C4-2B (cell line): ENCODE measurements around the gene TBX10.
"Not testable (repeated sequence)": the region's sequence is repeated elsewhere in the genome, so short reads cannot be mapped to it uniquely, and the experiment has no call there.

ENCODE experiments used
- H3K27ac ChIP-seq: fragments of 450-650 bp; 2 replicates; pipeline ENCODE4 v1.5.1; 2017
- ZFX ChIP-seq: fragments of 450-650 bp; IDR thresholded peaks from 2 replicates; pipeline ENCODE4 v1.6.1; 2017
- TF ChIP-seq, protein P1 (sequence below): fragments of 450-650 bp; conservative IDR thresholded peaks from 2 replicates; pipeline ENCODE4 v1.5.1; 2017; ENCODE audit warnings: mild to moderate bottlenecking

The TBX10 gene

DNA sequence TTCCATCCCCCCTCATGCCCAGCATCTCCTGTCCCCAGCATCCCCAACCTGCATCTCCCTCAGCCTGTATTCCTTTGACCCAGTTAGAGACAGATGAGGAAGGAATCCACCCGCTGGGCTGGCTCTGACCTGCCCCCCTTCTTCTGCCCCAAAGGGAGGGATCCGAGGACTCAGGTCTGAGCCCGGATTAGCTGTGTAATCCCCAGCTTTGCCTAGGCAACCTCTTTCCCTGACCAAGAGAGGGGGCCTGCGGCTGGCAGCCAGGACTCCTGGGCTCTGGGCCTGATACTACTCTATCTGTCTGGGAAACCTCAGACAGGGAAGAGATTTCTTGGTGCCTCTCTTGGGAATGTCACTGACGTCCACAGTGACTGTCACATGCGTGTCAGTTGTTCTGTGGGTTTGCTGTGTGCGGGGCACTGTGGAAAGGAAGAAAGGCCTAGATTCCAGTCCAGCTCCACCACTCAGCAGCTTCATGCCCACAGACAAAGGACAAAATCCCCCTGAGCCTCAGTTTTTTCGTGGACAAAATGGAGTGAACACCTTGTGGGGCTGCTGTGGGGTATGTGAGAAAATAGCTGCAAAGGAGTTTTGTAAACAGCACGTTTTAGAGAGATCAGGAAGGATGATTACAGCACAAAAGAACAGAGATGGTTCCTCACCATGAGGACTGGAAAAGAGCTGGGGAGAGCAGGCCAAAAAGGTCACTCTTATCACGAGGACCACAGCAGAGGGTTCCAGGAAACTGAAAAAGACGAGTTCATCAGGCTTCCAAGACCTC, 34.1 kb downstream of the TBX10 start:
- H3K27ac ChIP-seq, result no peak overlapping the region
- TF ChIP-seq, protein P1, sequence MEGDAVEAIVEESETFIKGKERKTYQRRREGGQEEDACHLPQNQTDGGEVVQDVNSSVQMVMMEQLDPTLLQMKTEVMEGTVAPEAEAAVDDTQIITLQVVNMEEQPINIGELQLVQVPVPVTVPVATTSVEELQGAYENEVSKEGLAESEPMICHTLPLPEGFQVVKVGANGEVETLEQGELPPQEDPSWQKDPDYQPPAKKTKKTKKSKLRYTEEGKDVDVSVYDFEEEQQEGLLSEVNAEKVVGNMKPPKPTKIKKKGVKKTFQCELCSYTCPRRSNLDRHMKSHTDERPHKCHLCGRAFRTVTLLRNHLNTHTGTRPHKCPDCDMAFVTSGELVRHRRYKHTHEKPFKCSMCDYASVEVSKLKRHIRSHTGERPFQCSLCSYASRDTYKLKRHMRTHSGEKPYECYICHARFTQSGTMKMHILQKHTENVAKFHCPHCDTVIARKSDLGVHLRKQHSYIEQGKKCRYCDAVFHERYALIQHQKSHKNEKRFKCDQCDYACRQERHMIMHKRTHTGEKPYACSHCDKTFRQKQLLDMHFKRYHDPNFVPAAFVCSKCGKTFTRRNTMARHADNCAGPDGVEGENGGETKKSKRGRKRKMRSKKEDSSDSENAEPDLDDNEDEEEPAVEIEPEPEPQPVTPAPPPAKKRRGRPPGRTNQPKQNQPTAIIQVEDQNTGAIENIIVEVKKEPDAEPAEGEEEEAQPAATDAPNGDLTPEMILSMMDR, result no peak
- TF ChIP-seq ZFX, result no peak

DNA sequence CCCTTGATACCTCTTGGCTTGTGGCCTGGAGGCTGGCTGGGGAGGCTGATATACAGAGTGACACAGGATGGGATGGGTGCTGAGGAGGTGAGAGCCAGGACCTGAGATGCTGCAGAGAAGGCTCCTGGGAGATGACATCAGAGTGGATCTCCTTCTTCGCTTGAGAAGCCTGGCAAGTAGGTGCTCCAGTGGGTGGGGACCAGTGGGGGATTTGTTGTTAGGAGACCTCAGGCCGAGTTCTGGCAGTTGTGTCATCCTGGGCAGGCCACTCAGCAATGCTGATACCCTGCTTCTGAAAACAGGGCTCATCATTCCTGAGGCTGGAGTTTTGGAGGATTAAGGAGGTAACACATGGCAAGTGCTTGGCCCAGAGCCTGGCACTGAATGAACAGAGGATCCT, 34.7 kb downstream of the TBX10 start:
- no peak for TF ChIP-seq ZFX
- TF ChIP-seq, protein P1, result no peak
- H3K27ac ChIP-seq, result no peak overlapping the region

DNA sequence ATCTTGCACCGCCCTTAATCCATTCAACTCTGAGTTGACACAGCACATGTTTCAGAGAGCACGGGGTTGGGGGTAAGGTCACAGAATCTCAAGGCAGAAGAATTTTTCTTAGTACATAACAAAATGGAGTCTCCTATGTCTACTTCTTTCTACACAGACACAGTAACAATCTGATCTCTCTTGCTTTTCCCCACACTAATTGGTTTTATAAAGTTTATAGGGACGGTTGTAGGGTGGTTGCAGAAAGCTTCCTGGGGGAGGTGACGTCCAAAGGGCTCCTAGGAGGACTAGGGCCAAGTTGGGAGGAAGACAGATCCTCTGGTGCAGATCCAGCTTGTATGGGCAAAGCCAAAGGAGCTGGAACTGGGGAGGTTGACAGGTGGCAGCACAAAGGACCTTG, 35.4 kb downstream of the TBX10 start:
- H3K27ac ChIP-seq, result not testable (repeated sequence)

DNA sequence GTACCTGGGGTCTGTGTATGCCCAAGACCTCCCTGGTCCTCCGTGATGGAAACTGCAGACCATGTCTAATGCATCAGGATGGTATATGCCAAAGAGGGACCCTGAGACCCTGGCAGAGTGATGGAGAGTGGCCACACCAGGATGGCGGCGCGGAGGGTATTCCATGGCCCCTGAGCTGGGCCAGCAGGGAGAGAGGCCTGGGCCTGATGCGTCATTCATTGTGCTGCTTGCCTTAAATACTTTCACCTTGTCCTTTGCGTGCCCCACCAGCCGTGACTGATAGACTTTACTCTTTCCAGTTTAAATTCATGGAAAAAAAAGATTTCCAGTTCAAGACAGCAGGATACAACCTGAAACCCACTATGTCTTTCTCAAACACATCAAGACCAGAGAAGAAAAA, 38.5 kb downstream of the TBX10 start:
- no peak overlapping the region for H3K27ac ChIP-seq
- no peak for TF ChIP-seq ZFX
- TF ChIP-seq, protein P1, result no peak

DNA sequence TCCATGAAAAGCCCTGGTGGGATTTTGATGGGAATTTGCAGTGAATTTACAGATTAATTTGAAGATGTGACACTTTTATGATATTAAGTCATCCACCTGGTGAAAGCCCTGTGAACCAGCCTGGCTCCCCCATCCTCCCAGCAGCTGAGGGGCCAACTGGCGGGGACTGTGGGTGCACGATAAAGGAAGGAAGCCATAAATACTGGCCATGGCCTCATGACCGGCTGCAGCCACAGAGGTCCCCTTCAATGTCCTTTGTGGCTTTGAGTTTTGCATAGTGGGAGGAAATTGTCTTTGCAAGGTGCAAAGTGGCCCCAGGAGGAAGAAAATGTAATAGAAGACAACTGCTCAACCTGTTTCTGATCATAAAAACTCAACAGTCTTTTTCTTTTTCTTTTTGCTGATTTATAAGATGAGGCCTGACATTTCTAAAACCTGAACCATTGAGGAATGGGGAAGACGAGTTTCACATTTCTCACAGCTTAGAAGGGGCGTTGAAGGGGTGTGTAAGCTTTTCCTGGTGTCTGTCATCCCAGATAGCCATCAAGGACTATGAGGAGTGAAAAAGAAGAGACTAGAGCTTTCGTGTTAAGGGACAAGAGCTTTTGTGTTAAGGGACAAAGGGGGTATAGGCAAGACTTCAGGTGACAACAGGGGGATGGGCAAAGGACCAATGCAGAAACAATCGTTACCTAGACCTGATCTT, 39.1 kb downstream of the TBX10 start:
- H3K27ac ChIP-seq, result no peak overlapping the region
- TF ChIP-seq ZFX, result no peak
- TF ChIP-seq, protein P1, result no peak

DNA sequence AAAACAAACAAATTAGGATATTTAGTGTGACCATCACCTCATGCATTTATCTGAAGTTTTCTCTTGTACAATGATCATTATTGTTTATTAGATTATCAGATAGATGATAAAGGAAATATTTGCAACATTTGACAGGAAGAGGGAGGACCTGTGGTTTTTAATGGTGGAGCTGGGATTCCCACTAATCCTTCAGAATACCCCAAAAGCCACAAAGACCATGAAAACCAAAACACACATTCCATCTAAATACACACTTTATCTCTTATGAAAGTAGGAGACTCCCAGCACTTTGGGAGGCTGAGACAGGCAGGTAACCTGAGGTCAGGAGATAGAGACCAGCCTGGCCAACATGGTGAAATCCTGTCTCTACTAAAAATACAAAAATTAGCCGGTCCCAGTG, 40.4 kb downstream of the TBX10 start:
- H3K27ac ChIP-seq, result no peak overlapping the region
- no peak for TF ChIP-seq ZFX
- TF ChIP-seq, protein P1, result no peak

DNA sequence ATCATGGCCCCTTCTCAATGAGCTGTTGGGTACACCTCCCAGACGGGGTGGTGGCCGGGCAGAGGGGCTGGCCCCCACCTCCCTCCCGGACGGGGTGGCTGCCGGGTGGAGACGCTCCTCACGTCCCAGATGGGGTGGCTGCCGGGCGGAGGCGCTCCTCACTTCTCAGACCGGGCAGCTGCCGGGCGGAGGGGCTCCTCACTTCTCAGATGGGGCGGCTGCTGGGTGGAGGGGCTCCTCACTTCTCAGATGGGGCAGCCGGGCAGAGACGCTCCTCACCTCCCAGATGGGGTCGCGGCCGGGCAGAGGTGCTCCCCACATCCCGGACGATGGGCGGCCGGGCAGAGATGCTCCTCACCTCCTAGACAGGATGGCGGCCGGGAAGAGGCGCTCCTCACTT, 41.6 kb downstream of the TBX10 start:
- H3K27ac ChIP-seq, result not testable (repeated sequence)

DNA sequence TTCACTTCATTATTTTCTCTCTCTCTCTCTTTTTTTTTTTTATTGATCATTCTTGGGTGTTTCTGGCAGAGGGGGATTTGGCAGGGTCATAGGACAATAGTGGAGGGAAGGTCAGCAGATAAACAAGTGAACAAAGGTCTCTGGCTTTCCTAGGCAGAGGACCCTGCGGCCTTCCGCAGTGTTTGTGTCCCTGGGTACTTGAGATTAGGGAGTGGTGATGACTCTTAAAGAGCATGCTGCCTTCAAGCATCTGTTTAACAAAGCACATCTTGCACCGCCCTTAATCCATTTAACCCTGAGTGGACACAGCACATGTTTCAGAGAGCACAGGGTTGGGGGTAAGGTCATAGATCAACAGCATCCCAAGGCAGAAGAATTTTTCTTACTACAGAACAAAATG, 42.1 kb downstream of the TBX10 start:
- not testable (repeated sequence) for H3K27ac ChIP-seq

DNA sequence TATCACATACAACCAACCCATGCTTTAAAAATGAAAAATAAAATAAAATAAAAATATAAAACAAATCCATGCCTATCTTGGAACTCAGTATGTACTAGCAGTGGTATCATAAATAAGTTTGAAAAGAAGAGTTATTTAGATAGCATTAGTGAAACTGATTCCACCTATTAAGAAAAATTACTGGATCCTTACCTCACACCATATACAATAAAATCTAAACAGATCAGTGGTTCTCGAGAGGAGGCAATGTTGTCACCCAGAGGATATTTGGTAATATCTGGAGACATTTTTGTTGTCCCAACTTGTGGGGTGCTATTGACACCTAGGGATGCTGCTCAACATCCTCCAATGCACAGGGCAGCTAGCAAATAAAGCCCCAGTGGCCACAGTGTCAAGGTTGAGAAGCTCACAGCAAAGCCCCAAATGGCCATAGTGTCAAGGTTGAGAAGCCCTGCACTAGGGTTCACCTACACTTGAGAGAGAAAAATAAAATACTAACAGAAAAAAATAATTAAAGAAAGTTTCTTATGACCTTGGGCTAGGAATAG, 42.7 kb downstream of the TBX10 start:
- no peak for TF ChIP-seq ZFX
- no peak overlapping the region for H3K27ac ChIP-seq
